Measurements from ENCODE around the gene TRAPPC10. TPM values are rescaled to one million over a fixed set of nuclear protein-coding genes. Genes with fewer than 3 reads are reported as not detected.

TRAPPC10 gene
- polyA plus RNA-seq, 1 experiment, result 31.4 TPM

- H3K4me3 ChIP-seq (ENCODE audit: low read depth, low read length), result no peak overlapping the region
- TF ChIP-seq CTCF (IDR thresholded peaks at IDR 0.05; ENCODE audit: insufficient read depth, low read depth, low read length), result no peak
- ChIA-PET POLR2A (no interaction called here), CTCF (interaction anchor here (0.6 to 1.4 kb wide), 3 partner anchors 9 to 49 kb away, joined by 3 read pairs; no protein-coding TSS in a partner anchor)
- DNase-seq (ENCODE audit: low read depth), result no peak
- H3K27me3 ChIP-seq (ENCODE audit: control insufficient read depth, insufficient read depth, low read length), result no peaks in the 10 kb centered on the region
- no peaks in the 10 kb centered on the region for H3K36me3 ChIP-seq (ENCODE audit: control insufficient read depth, insufficient read depth, low read length)
Observed at GRCh38 chr21:44024257-44024656, 12.1 kb downstream of the TRAPPC10 start.

GRCh38 chr21:44024887-44025353 lies 12.8 kb downstream of the TRAPPC10 start:
- no peak for DNase-seq (ENCODE audit: low read depth)
- Histone ChIP-seq H3K4me3 (ENCODE audit: low read depth, low read length) (no peak overlapping the region), H3K27me3 (ENCODE audit: control insufficient read depth, insufficient read depth, low read length) (no peaks in the 10 kb centered on the region), H3K36me3 (ENCODE audit: control insufficient read depth, insufficient read depth, low read length) (no peaks in the 10 kb centered on the region)
- ChIA-PET CTCF (interaction anchor here (1.4 kb wide), 1 partner anchor 50 kb away, joined by 3 read pairs; no protein-coding TSS in a partner anchor), POLR2A (no interaction called here)
- no peak for TF ChIP-seq CTCF (IDR thresholded peaks at IDR 0.05; ENCODE audit: insufficient read depth, low read depth, low read length)

- ChIA-PET POLR2A (no interaction called here), CTCF (no interaction called here)
- no peaks in the 10 kb centered on the region for H3K27me3 ChIP-seq (ENCODE audit: control insufficient read depth, insufficient read depth, low read length)
- DNase-seq (ENCODE audit: low read depth), result no peak
- no peak overlapping the region for H3K4me3 ChIP-seq (ENCODE audit: low read depth, low read length)
- no peaks in the 10 kb centered on the region; the same call in 1 of the 2 replicates for H3K36me3 ChIP-seq (ENCODE audit: control insufficient read depth, insufficient read depth, low read length)
- TF ChIP-seq CTCF (IDR thresholded peaks at IDR 0.05; ENCODE audit: insufficient read depth, low read depth, low read length), result no peak
Observed at GRCh38 chr21:44027607-44028286, 15.6 kb downstream of the TRAPPC10 start.

GRCh38 chr21:44028287-44028659 lies 16.2 kb downstream of the TRAPPC10 start:
- Histone ChIP-seq H3K4me3 (ENCODE audit: low read depth, low read length) (no peak overlapping the region), H3K27me3 (ENCODE audit: control insufficient read depth, insufficient read depth, low read length) (no peaks in the 10 kb centered on the region), H3K36me3 (ENCODE audit: control insufficient read depth, insufficient read depth, low read length) (no peaks in the 10 kb centered on the region; the same call in 1 of the 2 replicates)
- CTCF ChIA-PET, result no interaction called here
- POLR2A ChIA-PET, result no interaction called here
- no peak for TF ChIP-seq CTCF (IDR thresholded peaks at IDR 0.05; ENCODE audit: insufficient read depth, low read depth, low read length)
- no peak for DNase-seq (ENCODE audit: low read depth)

GRCh38 chr21:44029460-44030087 lies 17.5 kb downstream of the TRAPPC10 start:
- DNase-seq (ENCODE audit: low read depth), result no peak
- CTCF ChIA-PET, result interaction anchor here (0.6 to 1.6 kb wide), 3 partner anchors 9 to 49 kb away, joined by 3 to 4 read pairs (median 3); no protein-coding TSS in a partner anchor
- peaks cover 2% of the 10 kb centered on the region for H3K36me3 ChIP-seq (ENCODE audit: control insufficient read depth, insufficient read depth, low read length)
- POLR2A ChIA-PET, result no interaction called here
- H3K4me3 ChIP-seq (ENCODE audit: low read depth, low read length), result no peak overlapping the region
- no peak for TF ChIP-seq CTCF (IDR thresholded peaks at IDR 0.05; ENCODE audit: insufficient read depth, low read depth, low read length)
- H3K27me3 ChIP-seq (ENCODE audit: control insufficient read depth, insufficient read depth, low read length), result no peaks in the 10 kb centered on the region

Data from BJ (cell line).